Neural cell (in vitro differentiated cells): ENCODE measurements around the gene PTPRD. TPM values are rescaled to one million over a fixed set of nuclear protein-coding genes. Genes with fewer than 3 reads are reported as not detected.

Experiments
- H2AFZ ChIP-seq: fragments of 200-600, 300-800 bp; sonication (generic), shearing (Covaris generic); 2 replicates; pipeline ENCODE4 v1.6.0; 2014; ENCODE audit warnings: low read depth, mild to moderate bottlenecking, antibody characterized with exemption, low read length, moderate library complexity
- H3F3A ChIP-seq: fragments of 200-600 bp; shearing (Covaris generic); 2 replicates; pipeline ENCODE4 v1.6.1; 2016; ENCODE audit warnings: mild to moderate bottlenecking, moderate library complexity, mixed read lengths, antibody characterized with exemption, low read length; ENCODE audit not compliant: insufficient read depth, poor library complexity, severe bottlenecking
- H3K27ac ChIP-seq: fragments of 200-600, 300-800 bp; sonication (generic), shearing (Covaris generic); 2 replicates; pipeline ENCODE4 v1.5.1; 2014; ENCODE audit warnings: mild to moderate bottlenecking, low read length, moderate library complexity
- H3K27me3 ChIP-seq: fragments of 300-800, 200-600 bp; sonication (generic), shearing (Covaris generic); 2 replicates; pipeline ENCODE4 v1.6.0; 2014; ENCODE audit warnings: mild to moderate bottlenecking, low read depth, low read length, moderate library complexity; ENCODE audit not compliant: insufficient read depth
- H3K36me3 ChIP-seq: fragments of 300-800, 200-600 bp; sonication (generic), shearing (Covaris generic); 2 replicates; pipeline ENCODE4 v1.5.1; 2014; ENCODE audit warnings: mild to moderate bottlenecking, antibody characterized with exemption, low read length, moderate library complexity; ENCODE audit not compliant: insufficient read depth
- H3K4me2 ChIP-seq: fragments of 300-800, 200-600 bp; sonication (generic), shearing (Covaris generic); 2 replicates; pipeline ENCODE4 v1.6.0; 2014; ENCODE audit warnings: mild to moderate bottlenecking, low read length
- H3K4me3 ChIP-seq: fragments of 300-800, 200-600 bp; sonication (generic), shearing (Covaris generic); 2 replicates; pipeline ENCODE4 v1.5.1; 2014; ENCODE audit warnings: mild to moderate bottlenecking, low read length, moderate library complexity
- H3K79me2 ChIP-seq: fragments of 200-600 bp; shearing (Covaris generic); replicated peaks from 2 replicates; pipeline ENCODE4 v1.6.0; 2014; ENCODE audit warnings: mild to moderate bottlenecking, low read length, moderate library complexity; ENCODE audit not compliant: insufficient read depth
- H3K9ac ChIP-seq: fragments of 300-800, 200-600 bp; sonication (generic), shearing (Covaris generic); 2 replicates; pipeline ENCODE4 v1.6.1; 2016; ENCODE audit warnings: mild to moderate bottlenecking, low read length, mixed read lengths
- H3K9me2 ChIP-seq: fragments of 200-600 bp; shearing (Covaris generic); 2 replicates; pipeline ENCODE4 v1.6.1; 2016; ENCODE audit warnings: mild to moderate bottlenecking, low read length, mixed read lengths; ENCODE audit not compliant: insufficient read depth
- H3K9me3 ChIP-seq: fragments of 200-600, 300-800 bp; sonication (generic), shearing (Covaris generic); 2 replicates; pipeline ENCODE4 v1.6.1; 2016; ENCODE audit warnings: mild to moderate bottlenecking, mixed run types, low read length, moderate library complexity, mixed read lengths
- H4K20me1 ChIP-seq: fragments of 200-600 bp; shearing (Covaris generic); 2 replicates; pipeline ENCODE4 v1.6.1; 2016; ENCODE audit warnings: mild to moderate bottlenecking, mixed run types; ENCODE audit not compliant: insufficient read depth
- EP300 ChIP-seq: fragments of 450-650 bp; conservative IDR thresholded peaks from 2 replicates; pipeline ENCODE4 v1.6.1; 2014; ENCODE audit warnings: antibody characterized with exemption, mild to moderate bottlenecking, moderate library complexity; ENCODE audit not compliant: poor library complexity, severe bottlenecking
- EZH2 ChIP-seq: fragments of 200-600, 300-800 bp; shearing (Covaris generic), sonication (generic); IDR thresholded peaks from 2 replicates; pipeline ENCODE4 v1.6.1; 2014; ENCODE audit warnings: antibody characterized with exemption, low read length, borderline replicate concordance, mild to moderate bottlenecking; ENCODE audit not compliant: insufficient read depth, poor library complexity, severe bottlenecking
- MXI1 ChIP-seq: fragments of 450-650 bp; conservative IDR thresholded peaks from 2 replicates; pipeline ENCODE4 v1.6.1; 2014; ENCODE audit warnings: antibody characterized with exemption, mild to moderate bottlenecking; ENCODE audit not compliant: poor library complexity, severe bottlenecking
- POLR2AphosphoS5 ChIP-seq: IDR thresholded peaks from 2 replicates; pipeline ENCODE4 v1.6.1; 2012
- RAD21 ChIP-seq: fragments of 450-650 bp; conservative IDR thresholded peaks from 2 replicates; pipeline ENCODE4 v1.6.1; 2014; ENCODE audit warnings: antibody characterized with exemption, mild to moderate bottlenecking, moderate library complexity
- SMC3 ChIP-seq: fragments of 450-650 bp; conservative IDR thresholded peaks from 2 replicates; pipeline ENCODE4 v1.6.1; 2014; ENCODE audit warnings: antibody characterized with exemption, mild to moderate bottlenecking, moderate library complexity; ENCODE audit not compliant: poor library complexity
- TAF1 ChIP-seq: IDR thresholded peaks from 2 replicates; pipeline ENCODE4 v1.6.1; 2012; ENCODE audit warnings: low read depth
- polyA plus RNA-seq: library from polyadenylated mRNA; depleted of rRNA; stranded (reverse); fragments of >200 nt; gene quantifications from 2 replicates; pipeline ENCODE4 v1.2.3, GENCODE V29; 2014
- TF ChIP-seq, protein P1 (sequence below): fragments of 450-650 bp; IDR thresholded peaks from 2 replicates; pipeline ENCODE4 v1.5.1; 2014; ENCODE audit warnings: antibody characterized with exemption, mild to moderate bottlenecking, moderate library complexity; ENCODE audit not compliant: poor library complexity, severe bottlenecking
- TF ChIP-seq, protein P2 (sequence below): IDR thresholded peaks from 2 replicates; pipeline ENCODE4 v1.6.1; 2012; ENCODE audit warnings: borderline replicate concordance

The PTPRD gene
- polyA plus RNA-seq, 1 donor from 2014 or later: 143 TPM

DNA sequence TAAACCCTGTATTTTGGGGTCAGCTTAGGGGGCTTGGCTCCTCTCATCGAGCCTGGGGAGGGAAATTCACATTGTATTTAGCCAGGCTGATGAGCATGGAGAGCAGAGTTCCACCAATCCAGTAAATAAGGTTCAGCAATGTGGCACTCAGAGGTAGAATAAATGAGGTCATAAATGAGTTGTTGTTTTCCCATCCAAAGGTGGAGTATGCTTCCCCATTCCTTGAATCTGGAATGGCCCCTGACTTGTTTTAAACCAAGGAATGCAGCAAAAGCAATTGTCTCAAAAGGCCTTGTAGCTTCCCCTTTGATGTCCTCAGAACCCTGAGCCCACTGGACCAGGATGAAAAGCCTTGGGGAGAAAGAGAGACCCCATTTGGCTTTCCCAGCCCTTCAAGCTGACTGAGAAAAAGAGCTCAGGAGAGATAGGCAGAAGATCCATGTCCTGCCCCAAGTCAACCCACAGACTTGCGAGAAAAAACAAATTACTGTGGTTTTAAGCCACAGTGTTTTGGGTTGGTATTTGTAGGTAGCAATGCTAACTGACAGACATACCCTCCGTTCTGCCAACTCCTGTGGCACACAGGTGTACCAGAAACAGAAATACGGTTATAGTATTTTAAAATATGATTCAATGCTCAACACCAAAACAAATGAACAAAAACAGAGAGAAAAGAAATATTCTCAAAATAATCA is 2247.2 kb downstream of the PTPRD start:
- H3K27me3 ChIP-seq: no peaks in the 10 kb centered on the region
- no peaks in the 10 kb centered on the region for H3K79me2 ChIP-seq
- H3K9ac ChIP-seq: no peak overlapping the region
- no peaks in the 10 kb centered on the region for H3K9me3 ChIP-seq
- no peak overlapping the region for H3K4me3 ChIP-seq
- TF ChIP-seq EP300 (no peak), SMC3 (no peak), TAF1 (no peak), MXI1 (no peak), RAD21 (no peak), EZH2 (no peak), POLR2AphosphoS5 (no peak)
- TF ChIP-seq, protein P1, sequence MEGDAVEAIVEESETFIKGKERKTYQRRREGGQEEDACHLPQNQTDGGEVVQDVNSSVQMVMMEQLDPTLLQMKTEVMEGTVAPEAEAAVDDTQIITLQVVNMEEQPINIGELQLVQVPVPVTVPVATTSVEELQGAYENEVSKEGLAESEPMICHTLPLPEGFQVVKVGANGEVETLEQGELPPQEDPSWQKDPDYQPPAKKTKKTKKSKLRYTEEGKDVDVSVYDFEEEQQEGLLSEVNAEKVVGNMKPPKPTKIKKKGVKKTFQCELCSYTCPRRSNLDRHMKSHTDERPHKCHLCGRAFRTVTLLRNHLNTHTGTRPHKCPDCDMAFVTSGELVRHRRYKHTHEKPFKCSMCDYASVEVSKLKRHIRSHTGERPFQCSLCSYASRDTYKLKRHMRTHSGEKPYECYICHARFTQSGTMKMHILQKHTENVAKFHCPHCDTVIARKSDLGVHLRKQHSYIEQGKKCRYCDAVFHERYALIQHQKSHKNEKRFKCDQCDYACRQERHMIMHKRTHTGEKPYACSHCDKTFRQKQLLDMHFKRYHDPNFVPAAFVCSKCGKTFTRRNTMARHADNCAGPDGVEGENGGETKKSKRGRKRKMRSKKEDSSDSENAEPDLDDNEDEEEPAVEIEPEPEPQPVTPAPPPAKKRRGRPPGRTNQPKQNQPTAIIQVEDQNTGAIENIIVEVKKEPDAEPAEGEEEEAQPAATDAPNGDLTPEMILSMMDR: no peak
- TF ChIP-seq, protein P2, sequence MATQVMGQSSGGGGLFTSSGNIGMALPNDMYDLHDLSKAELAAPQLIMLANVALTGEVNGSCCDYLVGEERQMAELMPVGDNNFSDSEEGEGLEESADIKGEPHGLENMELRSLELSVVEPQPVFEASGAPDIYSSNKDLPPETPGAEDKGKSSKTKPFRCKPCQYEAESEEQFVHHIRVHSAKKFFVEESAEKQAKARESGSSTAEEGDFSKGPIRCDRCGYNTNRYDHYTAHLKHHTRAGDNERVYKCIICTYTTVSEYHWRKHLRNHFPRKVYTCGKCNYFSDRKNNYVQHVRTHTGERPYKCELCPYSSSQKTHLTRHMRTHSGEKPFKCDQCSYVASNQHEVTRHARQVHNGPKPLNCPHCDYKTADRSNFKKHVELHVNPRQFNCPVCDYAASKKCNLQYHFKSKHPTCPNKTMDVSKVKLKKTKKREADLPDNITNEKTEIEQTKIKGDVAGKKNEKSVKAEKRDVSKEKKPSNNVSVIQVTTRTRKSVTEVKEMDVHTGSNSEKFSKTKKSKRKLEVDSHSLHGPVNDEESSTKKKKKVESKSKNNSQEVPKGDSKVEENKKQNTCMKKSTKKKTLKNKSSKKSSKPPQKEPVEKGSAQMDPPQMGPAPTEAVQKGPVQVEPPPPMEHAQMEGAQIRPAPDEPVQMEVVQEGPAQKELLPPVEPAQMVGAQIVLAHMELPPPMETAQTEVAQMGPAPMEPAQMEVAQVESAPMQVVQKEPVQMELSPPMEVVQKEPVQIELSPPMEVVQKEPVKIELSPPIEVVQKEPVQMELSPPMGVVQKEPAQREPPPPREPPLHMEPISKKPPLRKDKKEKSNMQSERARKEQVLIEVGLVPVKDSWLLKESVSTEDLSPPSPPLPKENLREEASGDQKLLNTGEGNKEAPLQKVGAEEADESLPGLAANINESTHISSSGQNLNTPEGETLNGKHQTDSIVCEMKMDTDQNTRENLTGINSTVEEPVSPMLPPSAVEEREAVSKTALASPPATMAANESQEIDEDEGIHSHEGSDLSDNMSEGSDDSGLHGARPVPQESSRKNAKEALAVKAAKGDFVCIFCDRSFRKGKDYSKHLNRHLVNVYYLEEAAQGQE: no peak
- no peak overlapping the region for H3K27ac ChIP-seq
- H3K36me3 ChIP-seq: peaks cover 8% of the 10 kb centered on the region
- H2AFZ ChIP-seq: no peak overlapping the region
- no peaks in the 10 kb centered on the region for H4K20me1 ChIP-seq
- no peaks in the 10 kb centered on the region for H3K9me2 ChIP-seq
- H3F3A ChIP-seq: no peaks in the 10 kb centered on the region
- H3K4me2 ChIP-seq: no peak overlapping the region

DNA sequence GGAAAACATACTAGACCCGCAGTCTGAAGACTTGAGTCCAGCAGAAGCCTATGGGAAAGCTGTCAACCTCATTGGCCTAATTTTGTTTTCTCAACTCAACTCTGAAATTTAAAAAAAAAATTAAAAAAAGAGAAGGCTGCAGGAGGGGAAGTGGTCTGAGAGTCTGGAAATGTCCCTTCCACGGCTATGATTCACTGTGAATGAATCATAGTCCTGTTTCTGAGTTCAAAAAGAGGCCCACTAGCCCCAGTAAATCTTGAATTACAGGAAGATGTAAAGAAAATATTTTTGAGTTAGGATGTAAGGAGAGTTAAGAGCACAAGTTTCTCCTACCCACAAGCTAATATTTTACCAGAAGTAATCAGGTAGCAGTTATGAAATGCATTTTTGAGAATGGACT is 2247.8 kb downstream of the PTPRD start:
- Histone ChIP-seq H3F3A (no peaks in the 10 kb centered on the region), H3K4me2 (no peak overlapping the region), H2AFZ (no peak overlapping the region), H3K4me3 (no peak overlapping the region), H3K9me2 (no peaks in the 10 kb centered on the region), H3K79me2 (no peaks in the 10 kb centered on the region), H3K27ac (no peak overlapping the region), H3K9ac (no peak overlapping the region), H4K20me1 (no peaks in the 10 kb centered on the region), H3K9me3 (no peaks in the 10 kb centered on the region), H3K36me3 (peaks cover 8% of the 10 kb centered on the region), H3K27me3 (no peaks in the 10 kb centered on the region)
- TF ChIP-seq, protein P1: no peak
- TF ChIP-seq, protein P2: no peak
- no peak for TF ChIP-seq EZH2
- no peak for TF ChIP-seq MXI1
- TF ChIP-seq POLR2AphosphoS5: no peak
- TF ChIP-seq EP300: no peak
- TF ChIP-seq SMC3: no peak
- TF ChIP-seq RAD21: no peak
- no peak for TF ChIP-seq TAF1
